GM12878 (cell line): ENCODE measurements around the gene GLB1L3. TPM values are rescaled to one million over a fixed set of nuclear protein-coding genes. Genes with fewer than 3 reads are reported as not detected.

Experiments
- ATAC-seq: fragments of 200-7000 bp; cut with Tn5 transposase; 3 replicates; pipeline ENCODE4 v1.9.1; 2020; ENCODE audit warnings: mild to moderate bottlenecking, moderate library complexity
- BruUV-seq: library from RNA; stranded (reverse); fragments of 400-500 nt; replicated peaks from 2 replicates; lab custom pipeline; 2021; lab: Mats Ljungman, UMichigan
- CTCF ChIA-PET: fragments of 300-600 bp; sonication (Branson Sonifier 250); formaldehyde crosslinking; extraction: SDS; loops from one replicate; lab custom pipeline; 2021; ENCODE audit warnings: inconsistent platforms; lab: Yijun Ruan, JAX
- POLR2A ChIA-PET: fragments of 350-600 bp; formaldehyde crosslinking; extraction: SDS; loops from one replicate; lab custom pipeline; 2021; ENCODE audit warnings: inconsistent platforms; lab: Charles Lee
- RAD21 ChIA-PET: fragments of 300-600 bp; sonication (Branson Sonifier 250); formaldehyde crosslinking; loops from one replicate; lab custom pipeline; 2023; ENCODE audit warnings: antibody characterized with exemption; ENCODE audit not compliant: unreplicated experiment; lab: Charles Lee
- SMC1A ChIA-PET: fragments of 300-600 bp; sonication (Branson Sonifier 250); formaldehyde crosslinking; loops from one replicate; lab custom pipeline; 2023; ENCODE audit not compliant: unreplicated experiment, uncharacterized antibody; lab: Charles Lee
- DNase-seq: peaks from one replicate; pipeline ENCODE4 v3.0.0-alpha.2; 2011; ENCODE audit warnings: low read depth, low spot score
- FAIRE-seq: peaks from 3 replicates; lab custom pipeline; 2011; peaks lifted over from hg19 to GRCh38; lab: Jason Lieb, UNC
- H2AFZ ChIP-seq: 2 replicates; pipeline ENCODE4 v1.6.0; 2011; ENCODE audit warnings: low read depth, low read length, control low read depth; ENCODE audit not compliant: control insufficient read depth
- H3K27ac ChIP-seq: 2 replicates; pipeline ENCODE4 v1.5.1; 2011; ENCODE audit warnings: control low read depth; ENCODE audit not compliant: control insufficient read depth, insufficient read depth
- H3K27me3 ChIP-seq, 2 experiments: replicated peaks in 1 of 2; 2 replicates each; pipeline versions ENCODE4 v1.6.0 to v1.6.1; 2011; ENCODE audit warnings: low read length in 1 of 2; ENCODE audit not compliant: control insufficient read depth in 2 of 2, insufficient read depth in 2 of 2
- H3K36me3 ChIP-seq, 2 experiments: 2 replicates each; pipeline ENCODE4 v1.5.1; 2011; ENCODE audit warnings: low read length in 1 of 2; ENCODE audit not compliant: control insufficient read depth in 2 of 2, insufficient read depth in 2 of 2
- H3K4me1 ChIP-seq: 2 replicates; pipeline ENCODE4 v1.6.1; 2011; ENCODE audit warnings: mild to moderate bottlenecking, low read length, moderate library complexity, mixed read lengths; ENCODE audit not compliant: control insufficient read depth, insufficient read depth
- H3K4me2 ChIP-seq: 2 replicates; pipeline ENCODE4 v1.6.0; 2011; ENCODE audit warnings: control low read depth; ENCODE audit not compliant: control insufficient read depth, insufficient read depth
- H3K4me3 ChIP-seq: fragments of 200-600 bp; sonication (generic); 2 replicates; pipeline ENCODE4 v1.5.1; 2016
- H3K79me2 ChIP-seq: 2 replicates; pipeline ENCODE4 v1.6.0; 2011; ENCODE audit warnings: low read length; ENCODE audit not compliant: control insufficient read depth, insufficient read depth
- H3K9ac ChIP-seq: 2 replicates; pipeline ENCODE4 v1.8.0; 2011; ENCODE audit warnings: low read length, control low read depth, mixed read lengths; ENCODE audit not compliant: control insufficient read depth, insufficient read depth
- H3K9me3 ChIP-seq: replicated peaks from 3 replicates; pipeline ENCODE4 v1.5.1; 2011; ENCODE audit warnings: mild to moderate bottlenecking, low read length; ENCODE audit not compliant: control insufficient read depth, insufficient read depth
- H4K20me1 ChIP-seq: 2 replicates; pipeline ENCODE4 v1.6.0; 2011; ENCODE audit not compliant: control insufficient read depth, insufficient read depth
- CHD2 ChIP-seq: IDR thresholded peaks from 2 replicates; pipeline ENCODE4 v1.6.1; 2011; ENCODE audit warnings: low read depth, low read length, improper control_type of control experiment, borderline replicate concordance
- FOS ChIP-seq: IDR thresholded peaks from 3 replicates; pipeline ENCODE4 v1.6.1; 2011; ENCODE audit warnings: borderline replicate concordance; ENCODE audit not compliant: insufficient read length; ENCODE audit errors: extremely low read depth
- KDM1A ChIP-seq: fragments of 200-600 bp; sonication (generic); IDR thresholded peaks from 2 replicates; pipeline ENCODE4 v1.6.1; 2016; ENCODE audit warnings: borderline replicate concordance
- MEF2A ChIP-seq: IDR thresholded peaks from 2 replicates; pipeline ENCODE4 v1.6.1; 2011; ENCODE audit warnings: low read depth, mild to moderate bottlenecking, low read length, moderate library complexity; ENCODE audit not compliant: insufficient read depth
- RCOR1 ChIP-seq: conservative IDR thresholded peaks from 2 replicates; pipeline ENCODE4 v1.6.1; 2012; ENCODE audit warnings: low read depth, low read length, improper control_type of control experiment
- RELA ChIP-seq: fragments of 450-650 bp; IDR thresholded peaks from 2 replicates; pipeline ENCODE4 v1.8.0; 2014; ENCODE audit warnings: borderline replicate concordance; ENCODE audit not compliant: partially characterized antibody
- RUNX3 ChIP-seq: IDR thresholded peaks from 2 replicates; pipeline ENCODE4 v1.6.1; 2012; ENCODE audit warnings: low read length, inconsistent platforms
- SUZ12 ChIP-seq: fragments of 200-600 bp; sonication (generic); IDR thresholded peaks from one replicate; pipeline ENCODE4 v1.6.1; 2018; ENCODE audit warnings: antibody characterized with exemption, mild to moderate bottlenecking; ENCODE audit not compliant: unreplicated experiment
- ZNF622 ChIP-seq: fragments of 450-650 bp; IDR thresholded peaks from 2 replicates; pipeline ENCODE4 v1.6.1; 2017; ENCODE audit warnings: mild to moderate bottlenecking, inconsistent platforms
- WGBS: methylation state at CpG from one replicate; pipeline ENCODE4 v1.1.6; 2016; ENCODE audit warnings: low lambda C conversion rate; ENCODE audit not compliant: insufficient replicate concordance, insufficient coverage; ENCODE audit errors: missing lambda C conversion rate; 5-methylcytosine and 5-hydroxymethylcytosine counted together
- in situ Hi-C: fragments of 300-500 bp; cut with MboI; formaldehyde crosslinking; loops from 9 replicates; pipeline ENCODE4 v1.14.3; 2018; ENCODE audit warnings: mixed read lengths
- intact Hi-C: fragments of 100-400 bp; cut with micrococcal nuclease; formaldehyde crosslinking; loops from one replicate; pipeline ENCODE4 v1.14.2; 2022; ENCODE audit not compliant: unreplicated experiment
- polyA plus RNA-seq, 11 experiments: library from polyadenylated mRNA; depleted of rRNA in 4 of 11; unstranded in 6 of 11; stranded (reverse) in 5 of 11; fragments of >200 nt; fragmentation: Nextera tagmentation in 4 of 11; fragmentation: Illumina TruSeq in 1 of 11; extraction: Ambion mirVana in 4 of 11; extraction: Trizol in 1 of 11; gene quantifications; 1 replicate in 1 of 11; 2 replicates in 10 of 11; pipeline versions ENCODE4 v1.2.1 to v1.2.3, GENCODE V29; 2011 to 2016; ENCODE audit warnings: inconsistent platforms in 2 of 11, missing spikeins in 2 of 11, low read depth in 1 of 11
- total RNA-seq, 4 experiments: library from RNA; depleted of rRNA in 3 of 4; stranded (reverse); fragments of >200 nt in 3 of 4; fragmentation: Illumina TruSeq in 1 of 4; extraction: Trizol in 1 of 4; gene quantifications; 2 replicates each; pipeline versions ENCODE4 v1.2.1 to v1.2.3, GENCODE V29; 2013 to 2021
- TF ChIP-seq, protein P1 (sequence below): fragments of 450-650 bp; IDR thresholded peaks from 2 replicates; pipeline ENCODE4 v1.6.1; 2016; ENCODE audit warnings: mild to moderate bottlenecking
- TF ChIP-seq, protein P2 (sequence below): IDR thresholded peaks from 2 replicates; pipeline ENCODE4 v1.6.1; 2012; ENCODE audit warnings: improper control_type of control experiment, low read depth, low read length; ENCODE audit not compliant: insufficient replicate concordance
- TF ChIP-seq, protein P3 (sequence below): IDR thresholded peaks from 2 replicates; pipeline ENCODE4 v1.6.1; 2012; ENCODE audit warnings: low read depth, low read length, improper control_type of control experiment
- TF ChIP-seq, protein P4 (sequence below): IDR thresholded peaks from 2 replicates; pipeline ENCODE4 v1.6.1; 2011; ENCODE audit warnings: low read depth, low read length, improper control_type of control experiment, borderline replicate concordance

Gene GLB1L3
- total and polyA plus RNA-seq, 10 of the 15 experiments (the other 5 are each of a cell fraction or from before 2014, with no cell fraction given) = 0.53 to 2.9 (median 1.9) TPM; not detected in 1

DNA sequence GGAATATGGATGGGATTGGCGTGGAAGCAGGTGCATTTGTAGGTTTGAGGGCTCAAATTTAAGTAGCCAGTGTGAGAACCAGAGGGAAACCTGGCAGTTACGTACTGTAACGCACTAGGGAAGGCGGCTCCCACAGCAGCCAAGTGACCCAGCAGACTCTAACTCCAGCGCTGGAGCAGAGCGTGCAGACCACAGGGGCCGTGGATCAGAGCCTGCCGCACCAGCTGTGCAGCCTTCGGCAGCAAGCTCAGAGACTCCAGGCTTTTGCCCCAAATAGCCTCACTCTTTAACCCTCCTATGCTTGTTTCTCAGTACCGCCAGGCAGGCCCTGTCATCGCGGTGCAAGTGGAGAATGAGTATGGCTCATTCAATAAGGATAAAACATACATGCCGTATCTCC is 12.3 kb downstream of the GLB1L3 start:
- Histone ChIP-seq H3K27ac (no peak overlapping the region), H4K20me1 (no peaks in the 10 kb centered on the region), H3K36me3 (no peaks in the 10 kb centered on the region), H3K4me1 (no peaks in the 10 kb centered on the region), H2AFZ (no peak overlapping the region), H3K79me2 (no peaks in the 10 kb centered on the region), H3K9ac (no peak overlapping the region), H3K4me2 (no peak overlapping the region), H3K27me3 (peaks cover 0 to under 1% of the 10 kb centered on the region in 2 experiments; a peak in 1 of 4 replicates), H3K9me3 (no peaks in the 10 kb centered on the region), H3K4me3 (no peak overlapping the region)
- POLR2A ChIA-PET = no interaction called here
- FAIRE-seq (no peak), DNase-seq (no peak), ATAC-seq (no peak)
- 70% methylated on average over 13 of the region's 13 CpGs for WGBS
- RAD21 ChIA-PET = no interaction called here
- CTCF ChIA-PET = no interaction called here
- in situ Hi-C loops = no loop called here
- intact Hi-C loops = no loop called here
- no TSS peak for BruUV-seq
- SMC1A ChIA-PET = no interaction called here
- TF ChIP-seq, protein P1, sequence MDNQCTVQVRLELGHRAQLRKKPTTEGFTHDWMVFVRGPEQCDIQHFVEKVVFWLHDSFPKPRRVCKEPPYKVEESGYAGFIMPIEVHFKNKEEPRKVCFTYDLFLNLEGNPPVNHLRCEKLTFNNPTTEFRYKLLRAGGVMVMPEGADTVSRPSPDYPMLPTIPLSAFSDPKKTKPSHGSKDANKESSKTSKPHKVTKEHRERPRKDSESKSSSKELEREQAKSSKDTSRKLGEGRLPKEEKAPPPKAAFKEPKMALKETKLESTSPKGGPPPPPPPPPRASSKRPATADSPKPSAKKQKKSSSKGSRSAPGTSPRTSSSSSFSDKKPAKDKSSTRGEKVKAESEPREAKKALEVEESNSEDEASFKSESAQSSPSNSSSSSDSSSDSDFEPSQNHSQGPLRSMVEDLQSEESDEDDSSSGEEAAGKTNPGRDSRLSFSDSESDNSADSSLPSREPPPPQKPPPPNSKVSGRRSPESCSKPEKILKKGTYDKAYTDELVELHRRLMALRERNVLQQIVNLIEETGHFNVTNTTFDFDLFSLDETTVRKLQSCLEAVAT = no peak
- no peak for TF ChIP-seq ZNF622
- no peak for TF ChIP-seq SUZ12
- TF ChIP-seq, protein P2, sequence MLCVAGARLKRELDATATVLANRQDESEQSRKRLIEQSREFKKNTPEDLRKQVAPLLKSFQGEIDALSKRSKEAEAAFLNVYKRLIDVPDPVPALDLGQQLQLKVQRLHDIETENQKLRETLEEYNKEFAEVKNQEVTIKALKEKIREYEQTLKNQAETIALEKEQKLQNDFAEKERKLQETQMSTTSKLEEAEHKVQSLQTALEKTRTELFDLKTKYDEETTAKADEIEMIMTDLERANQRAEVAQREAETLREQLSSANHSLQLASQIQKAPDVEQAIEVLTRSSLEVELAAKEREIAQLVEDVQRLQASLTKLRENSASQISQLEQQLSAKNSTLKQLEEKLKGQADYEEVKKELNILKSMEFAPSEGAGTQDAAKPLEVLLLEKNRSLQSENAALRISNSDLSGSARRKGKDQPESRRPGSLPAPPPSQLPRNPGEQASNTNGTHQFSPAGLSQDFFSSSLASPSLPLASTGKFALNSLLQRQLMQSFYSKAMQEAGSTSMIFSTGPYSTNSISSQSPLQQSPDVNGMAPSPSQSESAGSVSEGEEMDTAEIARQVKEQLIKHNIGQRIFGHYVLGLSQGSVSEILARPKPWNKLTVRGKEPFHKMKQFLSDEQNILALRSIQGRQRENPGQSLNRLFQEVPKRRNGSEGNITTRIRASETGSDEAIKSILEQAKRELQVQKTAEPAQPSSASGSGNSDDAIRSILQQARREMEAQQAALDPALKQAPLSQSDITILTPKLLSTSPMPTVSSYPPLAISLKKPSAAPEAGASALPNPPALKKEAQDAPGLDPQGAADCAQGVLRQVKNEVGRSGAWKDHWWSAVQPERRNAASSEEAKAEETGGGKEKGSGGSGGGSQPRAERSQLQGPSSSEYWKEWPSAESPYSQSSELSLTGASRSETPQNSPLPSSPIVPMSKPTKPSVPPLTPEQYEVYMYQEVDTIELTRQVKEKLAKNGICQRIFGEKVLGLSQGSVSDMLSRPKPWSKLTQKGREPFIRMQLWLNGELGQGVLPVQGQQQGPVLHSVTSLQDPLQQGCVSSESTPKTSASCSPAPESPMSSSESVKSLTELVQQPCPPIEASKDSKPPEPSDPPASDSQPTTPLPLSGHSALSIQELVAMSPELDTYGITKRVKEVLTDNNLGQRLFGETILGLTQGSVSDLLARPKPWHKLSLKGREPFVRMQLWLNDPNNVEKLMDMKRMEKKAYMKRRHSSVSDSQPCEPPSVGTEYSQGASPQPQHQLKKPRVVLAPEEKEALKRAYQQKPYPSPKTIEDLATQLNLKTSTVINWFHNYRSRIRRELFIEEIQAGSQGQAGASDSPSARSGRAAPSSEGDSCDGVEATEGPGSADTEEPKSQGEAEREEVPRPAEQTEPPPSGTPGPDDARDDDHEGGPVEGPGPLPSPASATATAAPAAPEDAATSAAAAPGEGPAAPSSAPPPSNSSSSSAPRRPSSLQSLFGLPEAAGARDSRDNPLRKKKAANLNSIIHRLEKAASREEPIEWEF = no peak
- no peak for TF ChIP-seq RCOR1
- no peak for TF ChIP-seq KDM1A
- TF ChIP-seq, protein P3, sequence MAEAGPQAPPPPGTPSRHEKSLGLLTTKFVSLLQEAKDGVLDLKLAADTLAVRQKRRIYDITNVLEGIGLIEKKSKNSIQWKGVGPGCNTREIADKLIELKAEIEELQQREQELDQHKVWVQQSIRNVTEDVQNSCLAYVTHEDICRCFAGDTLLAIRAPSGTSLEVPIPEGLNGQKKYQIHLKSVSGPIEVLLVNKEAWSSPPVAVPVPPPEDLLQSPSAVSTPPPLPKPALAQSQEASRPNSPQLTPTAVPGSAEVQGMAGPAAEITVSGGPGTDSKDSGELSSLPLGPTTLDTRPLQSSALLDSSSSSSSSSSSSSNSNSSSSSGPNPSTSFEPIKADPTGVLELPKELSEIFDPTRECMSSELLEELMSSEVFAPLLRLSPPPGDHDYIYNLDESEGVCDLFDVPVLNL = no peak
- no peak for TF ChIP-seq FOS
- TF ChIP-seq, protein P4, sequence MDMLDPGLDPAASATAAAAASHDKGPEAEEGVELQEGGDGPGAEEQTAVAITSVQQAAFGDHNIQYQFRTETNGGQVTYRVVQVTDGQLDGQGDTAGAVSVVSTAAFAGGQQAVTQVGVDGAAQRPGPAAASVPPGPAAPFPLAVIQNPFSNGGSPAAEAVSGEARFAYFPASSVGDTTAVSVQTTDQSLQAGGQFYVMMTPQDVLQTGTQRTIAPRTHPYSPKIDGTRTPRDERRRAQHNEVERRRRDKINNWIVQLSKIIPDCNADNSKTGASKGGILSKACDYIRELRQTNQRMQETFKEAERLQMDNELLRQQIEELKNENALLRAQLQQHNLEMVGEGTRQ = no peak
- TF ChIP-seq RUNX3 = no peak
- no peak for TF ChIP-seq RELA
- TF ChIP-seq MEF2A = no peak
- no peak for TF ChIP-seq CHD2
